ENCODE measurements around the gene CPAMD8. TPM values are rescaled to one million over a fixed set of nuclear protein-coding genes. Genes with fewer than 3 reads are reported as not detected.

The CPAMD8 gene
- total RNA-seq, 1 donor from 2014 or later, result 82.5 TPM

DNA sequence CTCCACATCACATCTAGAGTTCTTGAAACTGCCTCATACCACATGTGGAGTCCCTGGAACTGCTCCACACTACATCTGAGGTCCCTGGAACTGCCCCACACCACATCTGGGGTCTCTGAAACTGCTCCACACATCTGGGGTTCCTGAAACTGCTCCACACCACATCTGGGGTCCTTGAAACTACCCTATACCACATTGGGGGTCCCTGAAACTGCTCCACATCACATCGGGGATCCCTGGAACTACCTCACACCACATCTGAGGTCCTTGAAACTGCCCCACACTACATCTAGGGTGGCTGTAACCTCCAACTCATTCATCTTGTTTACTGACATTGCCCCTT, 104.0 kb downstream of the CPAMD8 start:
- intact Hi-C loops (cut with DNase I), result no loop called here
- Histone ChIP-seq H3K27ac (no peak overlapping the region), H3K9me3 (peaks cover 0 to 10% of the 10 kb centered on the region in 2 donors), H3K4me3 (no peak overlapping the region), H3K36me3 (no peaks in the 10 kb centered on the region), H3K4me1 (no peaks in the 10 kb centered on the region), H3K27me3 (no peaks in the 10 kb centered on the region)
- DNase-seq (ENCODE audit: low spot score in 2 of 2), result no peak
- TF ChIP-seq, protein P1, sequence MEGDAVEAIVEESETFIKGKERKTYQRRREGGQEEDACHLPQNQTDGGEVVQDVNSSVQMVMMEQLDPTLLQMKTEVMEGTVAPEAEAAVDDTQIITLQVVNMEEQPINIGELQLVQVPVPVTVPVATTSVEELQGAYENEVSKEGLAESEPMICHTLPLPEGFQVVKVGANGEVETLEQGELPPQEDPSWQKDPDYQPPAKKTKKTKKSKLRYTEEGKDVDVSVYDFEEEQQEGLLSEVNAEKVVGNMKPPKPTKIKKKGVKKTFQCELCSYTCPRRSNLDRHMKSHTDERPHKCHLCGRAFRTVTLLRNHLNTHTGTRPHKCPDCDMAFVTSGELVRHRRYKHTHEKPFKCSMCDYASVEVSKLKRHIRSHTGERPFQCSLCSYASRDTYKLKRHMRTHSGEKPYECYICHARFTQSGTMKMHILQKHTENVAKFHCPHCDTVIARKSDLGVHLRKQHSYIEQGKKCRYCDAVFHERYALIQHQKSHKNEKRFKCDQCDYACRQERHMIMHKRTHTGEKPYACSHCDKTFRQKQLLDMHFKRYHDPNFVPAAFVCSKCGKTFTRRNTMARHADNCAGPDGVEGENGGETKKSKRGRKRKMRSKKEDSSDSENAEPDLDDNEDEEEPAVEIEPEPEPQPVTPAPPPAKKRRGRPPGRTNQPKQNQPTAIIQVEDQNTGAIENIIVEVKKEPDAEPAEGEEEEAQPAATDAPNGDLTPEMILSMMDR (IDR thresholded peaks at IDR 0.05), result no peak

- DNase-seq (ENCODE audit: low spot score in 2 of 2), result no peak
- Histone ChIP-seq H3K27me3 (no peaks in the 10 kb centered on the region), H3K4me1 (no peaks in the 10 kb centered on the region), H3K4me3 (no peak overlapping the region), H3K27ac (no peak overlapping the region), H3K36me3 (no peaks in the 10 kb centered on the region), H3K9me3 (peaks cover 0 to 10% of the 10 kb centered on the region in 2 donors)
- intact Hi-C loops (cut with DNase I), result no loop called here
- TF ChIP-seq, protein P1 (IDR thresholded peaks at IDR 0.05), result no peak
These were observed 104.6 kb downstream of the CPAMD8 start for GRCh38 chr19:16921766-16922591.

DNA sequence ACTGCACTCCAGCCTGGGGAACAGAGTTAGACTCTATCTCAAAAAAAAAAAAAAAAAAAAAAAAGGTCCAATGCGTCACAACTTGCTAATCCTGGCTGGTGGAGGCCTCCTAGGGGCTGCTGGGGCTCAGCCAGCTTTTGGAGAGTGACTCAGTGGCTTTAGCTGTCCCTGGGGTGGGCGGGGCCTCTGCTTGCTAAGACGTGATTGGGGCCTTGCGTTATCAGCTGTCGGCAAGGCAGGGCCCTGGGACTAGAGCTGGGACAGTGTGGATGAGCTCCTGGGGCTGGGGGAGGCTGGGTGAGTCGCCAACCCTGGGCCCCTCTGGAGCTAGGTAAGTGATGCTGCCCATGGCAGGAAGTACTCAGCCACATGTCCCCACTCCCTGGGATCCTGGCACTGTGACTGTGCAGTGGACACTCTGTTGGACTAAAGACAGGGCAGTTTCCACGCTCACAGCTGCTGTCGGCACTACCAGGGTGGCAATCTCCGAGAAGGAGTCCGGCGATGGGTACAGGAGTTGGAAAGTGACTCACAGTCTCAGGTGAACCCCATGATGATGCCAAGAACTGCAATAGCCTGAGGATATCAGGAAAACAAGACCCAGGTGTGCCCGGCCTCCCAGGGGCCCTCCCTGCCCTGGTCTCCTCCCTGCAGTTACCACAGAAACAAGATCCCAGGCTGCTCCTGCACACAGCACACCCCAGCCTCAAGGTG, 105.6 kb downstream of the CPAMD8 start:
- intact Hi-C loops (cut with DNase I), result no loop called here
- no peaks in the 10 kb centered on the region for H3K27me3 ChIP-seq
- peaks cover 0 to 10% of the 10 kb centered on the region in 2 donors for H3K9me3 ChIP-seq
- no peak overlapping the region for H3K27ac ChIP-seq
- H3K4me3 ChIP-seq, result no peak overlapping the region
- no peak for DNase-seq (ENCODE audit: low spot score in 2 of 2)
- TF ChIP-seq, protein P1 (IDR thresholded peaks at IDR 0.05), result no peak
- no peaks in the 10 kb centered on the region for H3K4me1 ChIP-seq
- no peaks in the 10 kb centered on the region for H3K36me3 ChIP-seq

DNA sequence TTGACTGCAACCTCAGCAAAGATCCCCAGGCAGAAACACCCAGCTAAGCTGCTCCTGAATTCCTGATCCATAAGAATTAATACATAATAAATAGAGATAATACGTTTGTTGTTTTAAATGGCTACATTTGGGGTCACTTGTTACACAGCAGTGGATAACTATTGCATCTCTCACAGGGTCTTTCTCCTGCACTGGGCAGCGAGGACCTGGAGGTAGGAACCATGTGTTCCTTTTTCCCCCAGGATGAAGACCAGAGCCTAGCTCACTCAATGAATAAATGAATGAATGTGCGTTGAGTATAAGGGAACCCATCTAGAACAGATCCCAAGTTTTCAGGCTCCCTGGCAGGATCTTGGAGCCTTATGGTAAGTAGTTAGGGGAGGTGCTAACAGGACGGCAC, 107.1 kb downstream of the CPAMD8 start:
- Histone ChIP-seq H3K27ac (no peak overlapping the region), H3K4me3 (no peak overlapping the region), H3K27me3 (no peaks in the 10 kb centered on the region), H3K9me3 (peaks cover 0 to 16% of the 10 kb centered on the region in 2 donors), H3K4me1 (no peaks in the 10 kb centered on the region), H3K36me3 (no peaks in the 10 kb centered on the region)
- TF ChIP-seq, protein P1 (IDR thresholded peaks at IDR 0.05), result no peak
- DNase-seq (ENCODE audit: low spot score in 2 of 2), result no peak
- intact Hi-C loops (cut with DNase I), result no loop called here

DNA sequence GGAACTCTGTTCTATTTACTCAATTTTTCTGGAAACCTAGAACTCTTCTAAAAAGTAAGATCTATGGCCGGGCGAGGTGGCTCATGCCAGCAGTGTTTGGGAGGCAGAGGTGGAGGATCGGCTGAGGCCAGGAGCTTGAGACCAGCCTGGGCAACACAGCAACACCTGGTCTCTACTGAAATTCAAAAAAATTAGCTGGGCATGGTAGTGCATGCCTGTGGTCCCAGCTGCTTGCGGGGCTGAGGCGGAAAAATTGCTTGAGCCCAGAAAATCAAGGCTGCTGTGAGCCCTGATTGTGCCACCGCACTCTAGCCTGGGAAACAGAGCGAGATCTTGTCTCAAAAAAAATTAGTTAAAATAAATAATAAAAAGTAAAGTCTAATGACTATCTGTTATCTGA, 109.2 kb downstream of the CPAMD8 start:
- Histone ChIP-seq H3K4me1 (no peaks in the 10 kb centered on the region), H3K9me3 (peaks cover 5 to 37% of the 10 kb centered on the region in 2 donors), H3K27me3 (no peaks in the 10 kb centered on the region), H3K27ac (no peak overlapping the region), H3K36me3 (no peaks in the 10 kb centered on the region), H3K4me3 (no peak overlapping the region)
- no peak for DNase-seq (ENCODE audit: low spot score in 2 of 2)
- TF ChIP-seq, protein P1 (IDR thresholded peaks at IDR 0.05), result no peak
- intact Hi-C loops (cut with DNase I), result no loop called here
